H1 (cell line): ENCODE results near the gene CH25H. TPM values are rescaled to one million over a fixed set of nuclear protein-coding genes. Genes with fewer than 3 reads are reported as not detected.

Experiments
- CTCF ChIA-PET: fragments of 300-600 bp; sonication (Branson Sonifier 250); formaldehyde crosslinking; loops from one replicate; lab custom pipeline; 2021; ENCODE audit not compliant: partially characterized antibody; lab: Charles Lee
- POLR2A ChIA-PET: fragments of 300-600 bp; sonication (Branson Sonifier 250); formaldehyde crosslinking; loops from one replicate; lab custom pipeline; 2021; ENCODE audit warnings: inconsistent platforms; ENCODE audit not compliant: partially characterized antibody; lab: Charles Lee
- DNase-seq, 2 experiments: peaks; one replicate each; pipeline versions ENCODE4 v3.0.0 to v3.0.0-alpha.2; 2010 to 2022; ENCODE audit warnings: low spot score in 2 of 2, low read depth in 1 of 2, mixed read lengths in 1 of 2
- FAIRE-seq: peaks from 2 replicates; lab custom pipeline; 2011; peaks lifted over from hg19 to GRCh38; lab: Jason Lieb, UNC
- H2AFZ ChIP-seq: 2 replicates; pipeline ENCODE4 v1.8.1; 2012; ENCODE audit warnings: low read length, inconsistent platforms
- H2AK5ac ChIP-seq: 2 replicates; pipeline ENCODE4 v1.6.1; 2013; ENCODE audit warnings: low read depth, low read length
- H2BK120ac ChIP-seq: replicated peaks from 2 replicates; pipeline ENCODE3; 2013; ENCODE audit warnings: low read depth, low read length, inconsistent platforms
- H2BK12ac ChIP-seq: 2 replicates; pipeline ENCODE4 v1.6.1; 2013; ENCODE audit warnings: low read depth, low read length
- H2BK15ac ChIP-seq: 2 replicates; pipeline ENCODE4 v1.6.1; 2013; ENCODE audit warnings: low read length
- H2BK20ac ChIP-seq: 2 replicates; pipeline ENCODE4 v1.6.1; 2013; ENCODE audit warnings: low read length
- H2BK5ac ChIP-seq: 2 replicates; pipeline ENCODE4 v1.6.1; 2013; ENCODE audit warnings: low read depth, low read length
- H3K14ac ChIP-seq: 2 replicates; pipeline ENCODE4 v1.6.1; 2013; ENCODE audit warnings: inconsistent platforms; ENCODE audit not compliant: insufficient read length
- H3K18ac ChIP-seq: 2 replicates; pipeline ENCODE4 v1.6.1; 2013; ENCODE audit warnings: low read length; ENCODE audit errors: extremely low read depth
- H3K23ac ChIP-seq: 2 replicates; pipeline ENCODE4 v1.6.1; 2013; ENCODE audit warnings: inconsistent platforms; ENCODE audit not compliant: insufficient read length
- H3K23me2 ChIP-seq: 2 replicates; pipeline ENCODE4 v1.6.1; 2013; ENCODE audit warnings: low read depth, low read length
- H3K27ac ChIP-seq: 2 replicates; pipeline ENCODE4 v1.6.1; 2011; ENCODE audit warnings: low read depth, low read length, inconsistent platforms
- H3K27me3 ChIP-seq, 4 experiments: replicated peaks in 1 of 4; 1 replicate in 1 of 4; 2 replicates in 3 of 4; pipeline versions ENCODE4 v1.6.1 to v1.8.1; 2011 to 2013; ENCODE audit warnings: low read length in 3 of 4, mild to moderate bottlenecking in 3 of 4, inconsistent platforms in 2 of 4, mixed read lengths in 2 of 4, moderate library complexity in 1 of 4; ENCODE audit not compliant: control insufficient read depth in 3 of 4, insufficient read depth in 3 of 4; ENCODE audit errors: extremely low read depth in 1 of 4
- H3K36me3 ChIP-seq, 4 experiments: 2 replicates each; pipeline versions ENCODE4 v1.6.1 to v1.8.1; 2011 to 2013; ENCODE audit warnings: mild to moderate bottlenecking in 4 of 4, low read length in 3 of 4, moderate library complexity in 2 of 4, control low read depth in 1 of 4, inconsistent platforms in 1 of 4; ENCODE audit not compliant: insufficient read depth in 4 of 4, control insufficient read depth in 2 of 4
- H3K4ac ChIP-seq: replicated peaks from 2 replicates; pipeline ENCODE3; 2013; ENCODE audit warnings: low read length, low read depth, mixed read lengths, inconsistent platforms; ENCODE audit not compliant: insufficient read length
- H3K4me1 ChIP-seq, 4 experiments: replicated peaks in 1 of 4; 1 replicate in 1 of 4; 2 replicates in 3 of 4; pipeline versions ENCODE4 v1.6.1 to v1.8.1; 2011 to 2013; ENCODE audit warnings: low read length in 3 of 4, inconsistent platforms in 2 of 4, mixed read lengths in 1 of 4; ENCODE audit not compliant: insufficient read depth in 4 of 4, control insufficient read depth in 3 of 4
- H3K4me2 ChIP-seq, 2 experiments: 2 replicates each; pipeline versions ENCODE4 v1.6.1 to v1.8.1; 2011 to 2013; ENCODE audit warnings: low read depth in 2 of 2, low read length in 2 of 2, control low read depth in 1 of 2, inconsistent platforms in 1 of 2, mild to moderate bottlenecking in 1 of 2; ENCODE audit not compliant: insufficient read depth in 1 of 2
- H3K4me3 ChIP-seq, 4 experiments: fragments of 200-600, 300-600 bp in 1 of 4; sonication (generic), shearing (Covaris generic), sonication (Bioruptor Twin) in 1 of 4; 2 replicates each; pipeline versions ENCODE4 v1.5.1 to v1.8.1; 2011 to 2016; ENCODE audit warnings: low read length in 4 of 4, low read depth in 3 of 4, control low read depth in 2 of 4, inconsistent platforms in 2 of 4, mild to moderate bottlenecking in 2 of 4, mixed read lengths in 1 of 4, moderate library complexity in 1 of 4; ENCODE audit not compliant: insufficient read depth in 2 of 4; ENCODE audit errors: extremely low read depth in 1 of 4
- H3K56ac ChIP-seq: replicated peaks from 2 replicates; pipeline ENCODE3; 2013; ENCODE audit warnings: low read depth, mild to moderate bottlenecking, mixed read lengths, low read length, inconsistent platforms; ENCODE audit not compliant: insufficient read length
- H3K79me1 ChIP-seq: 2 replicates; pipeline ENCODE4 v1.6.1; 2013; ENCODE audit warnings: low read depth, low read length, control low read depth
- H3K79me2 ChIP-seq, 2 experiments: 2 replicates each; pipeline versions ENCODE4 v1.6.1 to v1.8.1; 2012 to 2013; ENCODE audit warnings: low read length in 2 of 2, mild to moderate bottlenecking in 2 of 2, inconsistent platforms in 1 of 2; ENCODE audit not compliant: insufficient read depth in 2 of 2, control insufficient read depth in 1 of 2
- H3K9ac ChIP-seq, 4 experiments: replicated peaks in 1 of 4; 1 replicate in 1 of 4; 2 replicates in 3 of 4; pipeline versions ENCODE4 v1.6.1 to v1.8.1; 2011 to 2013; ENCODE audit warnings: low read depth in 3 of 4, low read length in 3 of 4, control low read depth in 2 of 4, mild to moderate bottlenecking in 2 of 4, moderate library complexity in 2 of 4, inconsistent platforms in 1 of 4; ENCODE audit errors: extremely low read depth in 1 of 4
- H3K9me3 ChIP-seq, 2 experiments: 2 replicates each; pipeline versions ENCODE4 v1.6.1 to v1.8.1; 2012 to 2013; ENCODE audit warnings: mild to moderate bottlenecking in 2 of 2, moderate library complexity in 2 of 2, control low read depth in 1 of 2, inconsistent platforms in 1 of 2, low read depth in 1 of 2, low read length in 1 of 2, mixed read lengths in 1 of 2; ENCODE audit not compliant: insufficient read depth in 2 of 2
- H4K20me1 ChIP-seq, 2 experiments: replicated peaks in 1 of 2; 2 replicates each; pipeline versions ENCODE3 to v1.8.1; 2011 to 2013; ENCODE audit warnings: inconsistent platforms in 2 of 2, low read length in 2 of 2, mild to moderate bottlenecking in 1 of 2; ENCODE audit not compliant: insufficient read depth in 2 of 2, control insufficient read depth in 1 of 2
- H4K5ac ChIP-seq: 2 replicates; pipeline ENCODE4 v1.6.1; 2013; ENCODE audit warnings: low read length, low read depth, mixed read lengths, inconsistent platforms; ENCODE audit not compliant: insufficient read length
- H4K8ac ChIP-seq: 2 replicates; pipeline ENCODE4 v1.8.0; 2013; ENCODE audit warnings: mild to moderate bottlenecking, moderate library complexity, low read length, inconsistent platforms; ENCODE audit not compliant: insufficient read depth; ENCODE audit errors: extremely low read depth
- H4K91ac ChIP-seq: replicated peaks from 2 replicates; pipeline ENCODE3; 2013; ENCODE audit warnings: low read length, mixed read lengths, inconsistent platforms; ENCODE audit not compliant: insufficient read length
- ASH2L ChIP-seq: fragments of 200-600, 300-600 bp; sonication (generic); IDR thresholded peaks from one replicate; pipeline ENCODE4 v1.7.1; 2017; ENCODE audit warnings: low read length
- CHD2 ChIP-seq: IDR thresholded peaks from 2 replicates; pipeline ENCODE4 v1.6.1; 2012; ENCODE audit warnings: low read length, improper control_type of control experiment
- EGR1 ChIP-seq: IDR thresholded peaks from 2 replicates; pipeline ENCODE4 v1.6.1; 2011; ENCODE audit warnings: low read depth, low read length, borderline replicate concordance
- FOSL1 ChIP-seq: IDR thresholded peaks from 2 replicates; pipeline ENCODE4 v1.6.1; 2011; ENCODE audit warnings: mild to moderate bottlenecking, low read depth, low read length, moderate library complexity; ENCODE audit not compliant: insufficient read depth
- JUN ChIP-seq: IDR thresholded peaks from 2 replicates; pipeline ENCODE4 v1.6.1; 2011; ENCODE audit warnings: low read depth, mild to moderate bottlenecking, improper control_type of control experiment, low read length
- MAFK ChIP-seq: IDR thresholded peaks from 2 replicates; pipeline ENCODE4 v1.6.1; 2012; ENCODE audit warnings: low read depth, mild to moderate bottlenecking, improper control_type of control experiment, low read length
- POLR2AphosphoS5 ChIP-seq: IDR thresholded peaks from 2 replicates; pipeline ENCODE4 v1.6.1; 2011; ENCODE audit warnings: low read depth, low read length
- SP2 ChIP-seq: IDR thresholded peaks from 2 replicates; pipeline ENCODE4 v1.6.1; 2012; ENCODE audit warnings: mild to moderate bottlenecking, low read length, inconsistent platforms
- TBP ChIP-seq: IDR thresholded peaks from 2 replicates; pipeline ENCODE4 v1.6.1; 2011; ENCODE audit warnings: low read depth, low read length, improper control_type of control experiment
- ZNF274 ChIP-seq: IDR thresholded peaks from 2 replicates; pipeline ENCODE4 v1.7.0; 2012; ENCODE audit warnings: low read length, borderline replicate concordance; ENCODE audit errors: extremely low read depth
- WGBS, 2 experiments: shearing (Covaris generic) in 1 of 2; methylation state at CpG; one replicate each; pipeline versions ENCODE4 v1.1.6 to v1.1.7; 2013 to 2015; ENCODE audit warnings: low lambda C conversion rate in 2 of 2, mixed read lengths in 2 of 2, inconsistent platforms in 1 of 2, low coverage in 1 of 2, missing lambda C conversion rate in 1 of 2; ENCODE audit not compliant: insufficient replicate concordance in 2 of 2, insufficient coverage in 1 of 2, insufficient read length in 1 of 2; ENCODE audit errors: extremely low coverage in 1 of 2, missing lambda C conversion rate in 1 of 2; 5-methylcytosine and 5-hydroxymethylcytosine counted together
- polyA plus RNA-seq, 7 experiments: library from polyadenylated mRNA; depleted of rRNA in 3 of 7; stranded (reverse) in 5 of 7; unstranded in 2 of 7; fragments of >200 nt in 5 of 7; fragments of 200-250 nt in 2 of 7; gene quantifications; 1 replicate in 5 of 7; 2 replicates in 1 of 7; 4 replicates in 1 of 7; pipeline versions ENCODE4 v1.2.1 to v1.2.3, GENCODE V29; 2011 to 2013; ENCODE audit warnings: missing spikeins in 2 of 7, mixed read lengths in 2 of 7
- total RNA-seq: library from RNA; stranded (reverse); fragmentation: NEBNext Ultra II Directional; extraction: Animal tissue kit (Norgen Biotek cat#: 25700); gene quantifications from 2 replicates; pipeline ENCODE4 v1.2.1, GENCODE V29; 2021
- TF ChIP-seq, protein P1 (sequence below), 3 experiments: IDR thresholded peaks; 1 replicate in 2 of 3; 2 replicates in 1 of 3; pipeline versions ENCODE4 v1.5.1 to v1.6.1; 2011; ENCODE audit warnings: low read length in 3 of 3, mild to moderate bottlenecking in 3 of 3, inconsistent platforms in 2 of 3, low read depth in 1 of 3, moderate library complexity in 1 of 3; ENCODE audit not compliant: insufficient read depth in 1 of 3; ENCODE audit errors: control extremely low read depth in 1 of 3
- TF ChIP-seq, protein P2 (sequence below): IDR thresholded peaks from 2 replicates; pipeline ENCODE4 v1.6.1; 2012; ENCODE audit warnings: inconsistent platforms

The CH25H gene
- total and polyA plus RNA-seq, 2 of the 8 experiments (the other 6 are each of a cell fraction or from before 2014, with no cell fraction given) = 0.56 to 1.3 TPM

DNA sequence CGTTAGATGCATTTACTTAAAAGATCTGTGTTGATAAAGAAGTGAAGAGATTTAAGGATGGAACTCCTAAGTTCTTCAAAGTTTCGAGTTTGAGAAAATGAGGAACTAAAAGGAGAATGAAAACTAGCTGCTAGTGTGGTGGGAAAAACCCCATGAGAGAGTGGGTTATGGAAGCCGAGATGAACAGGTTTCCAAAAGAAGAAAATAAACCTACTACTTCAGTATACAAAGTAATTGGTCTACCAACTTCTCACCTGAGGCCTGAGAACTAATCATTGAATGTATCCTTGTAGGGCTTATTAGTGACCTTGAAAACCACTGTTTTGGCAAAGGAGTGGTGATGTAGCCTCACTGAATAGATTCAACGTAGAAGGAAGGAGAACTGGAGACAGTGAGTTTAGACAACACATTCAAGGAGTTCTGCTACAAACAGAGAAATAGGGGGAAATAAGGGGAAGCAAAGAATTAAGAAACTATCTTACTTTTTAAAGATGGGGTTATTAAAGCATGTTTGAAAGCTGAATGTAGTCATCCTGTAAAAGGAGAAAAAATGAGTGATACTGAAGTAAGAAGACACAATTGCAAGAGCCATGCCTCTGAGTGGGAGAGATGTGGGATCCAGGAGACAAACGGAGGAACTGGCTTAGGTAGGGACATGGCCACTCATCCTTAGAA, 50.8 kb downstream of the CH25H start:
- Histone ChIP-seq H3K18ac (no peak overlapping the region), H2AFZ (no peak overlapping the region), H2BK5ac (no peak overlapping the region), H2BK120ac (no peak overlapping the region), H3K9me3 (no peaks in the 10 kb centered on the region), H3K4me3 (no peak overlapping the region), H2BK20ac (no peak overlapping the region), H3K56ac (no peak overlapping the region), H3K27me3 (no peaks in the 10 kb centered on the region), H3K36me3 (no peaks in the 10 kb centered on the region), H3K4me2 (no peak overlapping the region), H4K91ac (no peak overlapping the region), H4K5ac (no peak overlapping the region), H3K79me1 (no peaks in the 10 kb centered on the region), H4K8ac (no peak overlapping the region), H3K23ac (no peak overlapping the region), H3K9ac (no peak overlapping the region), H3K14ac (no peak overlapping the region), H3K27ac (no peak overlapping the region), H3K23me2 (no peaks in the 10 kb centered on the region), H2BK15ac (no peak overlapping the region), H3K4me1 (no peaks in the 10 kb centered on the region), H3K4ac (no peak overlapping the region), H2BK12ac (no peak overlapping the region), H3K79me2 (no peaks in the 10 kb centered on the region), H2AK5ac (no peak overlapping the region), H4K20me1 (no peaks in the 10 kb centered on the region)
- WGBS, 2 experiments = 92% methylated on average over 5 of the region's 5 CpGs; no CpG with 5 or more reads in 1 of the 2 experiments
- ChIA-PET CTCF (interaction anchor here (0.6 kb wide), 1 partner anchor 16 kb away, joined by 3 read pairs; no protein-coding TSS in a partner anchor), POLR2A (no interaction called here)
- FAIRE-seq (no peak), DNase-seq (no peak)
- TF ChIP-seq FOSL1 (no peak), MAFK (no peak), SP2 (no peak), JUN (no peak), POLR2AphosphoS5 (no peak), TBP (no peak), EGR1 (no peak), ASH2L (no peak), CHD2 (no peak), ZNF274 (no peak)
- TF ChIP-seq, protein P1, sequence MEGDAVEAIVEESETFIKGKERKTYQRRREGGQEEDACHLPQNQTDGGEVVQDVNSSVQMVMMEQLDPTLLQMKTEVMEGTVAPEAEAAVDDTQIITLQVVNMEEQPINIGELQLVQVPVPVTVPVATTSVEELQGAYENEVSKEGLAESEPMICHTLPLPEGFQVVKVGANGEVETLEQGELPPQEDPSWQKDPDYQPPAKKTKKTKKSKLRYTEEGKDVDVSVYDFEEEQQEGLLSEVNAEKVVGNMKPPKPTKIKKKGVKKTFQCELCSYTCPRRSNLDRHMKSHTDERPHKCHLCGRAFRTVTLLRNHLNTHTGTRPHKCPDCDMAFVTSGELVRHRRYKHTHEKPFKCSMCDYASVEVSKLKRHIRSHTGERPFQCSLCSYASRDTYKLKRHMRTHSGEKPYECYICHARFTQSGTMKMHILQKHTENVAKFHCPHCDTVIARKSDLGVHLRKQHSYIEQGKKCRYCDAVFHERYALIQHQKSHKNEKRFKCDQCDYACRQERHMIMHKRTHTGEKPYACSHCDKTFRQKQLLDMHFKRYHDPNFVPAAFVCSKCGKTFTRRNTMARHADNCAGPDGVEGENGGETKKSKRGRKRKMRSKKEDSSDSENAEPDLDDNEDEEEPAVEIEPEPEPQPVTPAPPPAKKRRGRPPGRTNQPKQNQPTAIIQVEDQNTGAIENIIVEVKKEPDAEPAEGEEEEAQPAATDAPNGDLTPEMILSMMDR (IDR thresholded peaks at IDR 0.05; ENCODE audit: control extremely low read depth in 1 of 3, insufficient read depth in 1 of 3, low read depth in 1 of 3, low read length in 3 of 3) = no peak
- TF ChIP-seq, protein P2, sequence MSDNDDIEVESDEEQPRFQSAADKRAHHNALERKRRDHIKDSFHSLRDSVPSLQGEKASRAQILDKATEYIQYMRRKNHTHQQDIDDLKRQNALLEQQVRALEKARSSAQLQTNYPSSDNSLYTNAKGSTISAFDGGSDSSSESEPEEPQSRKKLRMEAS = no peak
